ENCODE measurements around the gene ROR2.

GRCh38 chr9:91725651-91726050 lies 224.4 kb downstream of the ROR2 start:
- TF ChIP-seq E2F5 (CRISPR knock-in tag; conservative IDR thresholded peaks at IDR 0.05), result no peak
- TF ChIP-seq, protein P1, sequence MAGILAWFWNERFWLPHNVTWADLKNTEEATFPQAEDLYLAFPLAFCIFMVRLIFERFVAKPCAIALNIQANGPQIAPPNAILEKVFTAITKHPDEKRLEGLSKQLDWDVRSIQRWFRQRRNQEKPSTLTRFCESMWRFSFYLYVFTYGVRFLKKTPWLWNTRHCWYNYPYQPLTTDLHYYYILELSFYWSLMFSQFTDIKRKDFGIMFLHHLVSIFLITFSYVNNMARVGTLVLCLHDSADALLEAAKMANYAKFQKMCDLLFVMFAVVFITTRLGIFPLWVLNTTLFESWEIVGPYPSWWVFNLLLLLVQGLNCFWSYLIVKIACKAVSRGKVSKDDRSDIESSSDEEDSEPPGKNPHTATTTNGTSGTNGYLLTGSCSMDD (CRISPR knock-in tag; IDR thresholded peaks at IDR 0.05), result no peak
- no peak for TF ChIP-seq TBP (CRISPR knock-in tag; IDR thresholded peaks at IDR 0.05)
- TF ChIP-seq CBX2 (IDR thresholded peaks at IDR 0.05; ENCODE audit: low read depth, low read length), result no peak
- no peak for TF ChIP-seq CBX2 (CRISPR knock-in tag; IDR thresholded peaks at IDR 0.05; ENCODE audit: low read depth)
